HG03025 (cell line): ENCODE measurements around the gene RHOXF2.
"Not testable (repeated sequence)": the region's sequence is repeated elsewhere in the genome, so short reads cannot be mapped to it uniquely, and the experiment has no call there.

Source experiments
- ATAC-seq: cut with Tn5 transposase; IDR thresholded peaks from one replicate; pipeline ENCODE4 v1.9.1; 2021; ENCODE audit warnings: mild to moderate bottlenecking, moderate library complexity; ENCODE audit not compliant: unreplicated experiment, low FRiP score

RHOXF2 gene

GRCh38 chrX:120196626-120197283, 38.3 kb downstream of the RHOXF2 start:
- not testable (repeated sequence) for ATAC-seq

- ATAC-seq: no peak
These were observed 42.4 kb downstream of the RHOXF2 start for GRCh38 chrX:120200851-120201250.

- ATAC-seq: no peak
These were observed 47.7 kb downstream of the RHOXF2 start for GRCh38 chrX:120205816-120206753.

- ATAC-seq: no peak
These were observed 48.7 kb downstream of the RHOXF2 start for GRCh38 chrX:120207009-120207605.

GRCh38 chrX:120213438-120214265, 55.2 kb downstream of the RHOXF2 start:
- ATAC-seq: peak; percentile 66
